AG04449 (cell line): Measurements from ENCODE around the gene ARHGEF37.

ENCODE experiments used
- CTCF ChIA-PET: fragments of 350-600 bp; formaldehyde crosslinking; extraction: SDS; loops from one replicate; lab custom pipeline; 2021; ENCODE audit warnings: antibody characterized with exemption; lab: Yijun Ruan, JAX
- POLR2A ChIA-PET: fragments of 400-600, 350-600 bp; formaldehyde crosslinking; extraction: SDS; loops from one replicate; lab custom pipeline; 2020; ENCODE audit warnings: antibody characterized with exemption, inconsistent platforms; lab: Yijun Ruan, JAX
- DNase-seq: peaks from one replicate; pipeline ENCODE4 v3.0.0-alpha.2; 2010; ENCODE audit warnings: low read depth, low spot score
- H3K4me3 ChIP-seq: 2 replicates; pipeline ENCODE4 v1.5.1; 2011; ENCODE audit warnings: low read depth, mild to moderate bottlenecking, control low read depth, low read length
- CTCF ChIP-seq: IDR thresholded peaks from one replicate; pipeline ENCODE4 v1.5.1; 2011; ENCODE audit warnings: mild to moderate bottlenecking, moderate library complexity, low read length, control low read depth, inconsistent platforms; ENCODE audit not compliant: insufficient read depth; ENCODE audit errors: missing control alignments

Gene ARHGEF37

GRCh38 chr5:149614034-149614907 is 33.0 kb downstream of the ARHGEF37 start:
- POLR2A ChIA-PET: no interaction called here
- CTCF ChIA-PET: interaction anchor here (1.0 kb wide), 2 partner anchors 9 to 220 kb away, joined by 3 read pairs; no protein-coding TSS in a partner anchor
- DNase-seq: no peak

GRCh38 chr5:149615976-149616375 is 34.7 kb downstream of the ARHGEF37 start:
- CTCF ChIA-PET: interaction anchor here (0.9 to 5.6 kb wide), 7 partner anchors 11 to 249 kb away, joined by 3 to 93 read pairs (median 8); no protein-coding TSS in a partner anchor
- DNase-seq: no peak
- POLR2A ChIA-PET: no interaction called here
- H3K4me3 ChIP-seq: no peak overlapping the region
- TF ChIP-seq CTCF: no peak

More at GRCh38 chr5:149614034-149614907, 33.0 kb downstream of the ARHGEF37 start:
- TF ChIP-seq CTCF: no peak
- H3K4me3 ChIP-seq: no peak overlapping the region

- no peak for TF ChIP-seq CTCF
- POLR2A ChIA-PET: no interaction called here
- no peak overlapping the region for H3K4me3 ChIP-seq
- no peak for DNase-seq
- CTCF ChIA-PET: interaction anchor here (0.8 to 6.6 kb wide), 15 partner anchors 7 to 373 kb away, joined by 3 to 93 read pairs (median 16); partner anchors contain the start of gene ARHGEF37
Observed at GRCh38 chr5:149616727-149617285, 35.5 kb downstream of the ARHGEF37 start.

GRCh38 chr5:149617760-149618306 is 36.5 kb downstream of the ARHGEF37 start:
- CTCF ChIA-PET: interaction anchor here (0.8 to 6.6 kb wide), 33 partner anchors 8 to 404 kb away, joined by 3 to 93 read pairs (median 5); partner anchors contain the start of gene ARHGEF37
- POLR2A ChIA-PET: no interaction called here
- TF ChIP-seq CTCF: no peak
- DNase-seq: no peak
- H3K4me3 ChIP-seq: no peak overlapping the region

GRCh38 chr5:149618581-149619248 is 37.4 kb downstream of the ARHGEF37 start:
- CTCF ChIA-PET: interaction anchor here (0.7 to 6.6 kb wide), 40 partner anchors 8 to 403 kb away, joined by 3 to 93 read pairs (median 4); partner anchors contain the start of gene ARHGEF37
- TF ChIP-seq CTCF: peak; percentile 72
- DNase-seq: no peak
- no peak overlapping the region for H3K4me3 ChIP-seq
- POLR2A ChIA-PET: interaction anchor here (0.6 kb wide), 1 partner anchor 344 kb away, joined by 3 read pairs; no protein-coding TSS in a partner anchor
